Spinal cord (tissue), 10 donors: Measurements from ENCODE around the gene TSPAN16. TPM values are rescaled to one million over a fixed set of nuclear protein-coding genes. Genes with fewer than 3 reads are reported as not detected.
A peak's percentile ranks its signal among the peaks of the same experiment; 100 is the strongest.

Source experiments
- DNase-seq, 6 donors: peaks; one replicate each; pipeline versions ENCODE4 v3.0.0 to v3.0.0-alpha.2; 2013 to 2015; ENCODE audit warnings: low spot score in 6 of 6, low read depth in 4 of 6
- H3K27ac ChIP-seq: one replicate; pipeline ENCODE4 v1.5.1; 2013; ENCODE audit warnings: low read depth, low read length, control low read depth
- H3K27me3 ChIP-seq: one replicate; pipeline ENCODE4 v1.6.1; 2013; ENCODE audit warnings: low read length; ENCODE audit not compliant: control insufficient read depth, insufficient read depth
- H3K36me3 ChIP-seq: one replicate; pipeline ENCODE4 v1.6.1; 2013; ENCODE audit warnings: low read length; ENCODE audit not compliant: control insufficient read depth, insufficient read depth
- H3K4me1 ChIP-seq: one replicate; pipeline ENCODE4 v1.6.1; 2013; ENCODE audit warnings: low read length; ENCODE audit not compliant: control insufficient read depth, insufficient read depth
- H3K4me3 ChIP-seq: one replicate; pipeline ENCODE4 v1.5.1; 2013; ENCODE audit warnings: low read depth, low read length, control low read depth
- H3K9me3 ChIP-seq: one replicate; pipeline ENCODE4 v1.6.1; 2013; ENCODE audit warnings: low read length; ENCODE audit not compliant: control insufficient read depth, insufficient read depth
- WGBS: methylation state at CpG from one replicate; pipeline ENCODE4 v1.1.5; 2013; ENCODE audit warnings: missing lambda C conversion rate; ENCODE audit not compliant: insufficient coverage; 5-methylcytosine and 5-hydroxymethylcytosine counted together
- polyA plus RNA-seq, 2 donors: library from polyadenylated mRNA; unstranded; fragments of 120-200 nt; gene quantifications; one replicate each; pipeline ENCODE4 v1.2.1, GENCODE V29; 2013; ENCODE audit not compliant: insufficient read length in 2 of 2
- total RNA-seq, 2 donors: library from RNA; depleted of rRNA in 1 of 2; stranded (reverse); fragments of 120-200 nt in 1 of 2; fragments of >200 nt in 1 of 2; gene quantifications; one replicate each; pipeline versions ENCODE4 v1.2.3 to v1.2.4, GENCODE V29; 2013 to 2014
- donor health status: healthy.

TSPAN16 gene
- total and polyA plus RNA-seq, 4 donors = 0.36 TPM; not detected in 3

- Histone ChIP-seq H3K9me3 (no peaks in the 10 kb centered on the region), H3K27ac (no peak overlapping the region), H3K36me3 (no peaks in the 10 kb centered on the region), H3K27me3 (peaks cover 2% of the 10 kb centered on the region), H3K4me3 (no peak overlapping the region), H3K4me1 (peaks cover 7% of the 10 kb centered on the region)
- 91% methylated on average over 9 of the region's 10 CpGs for WGBS
- no peak for DNase-seq
Observed at GRCh38 chr19:11267316-11268085, 28.5 kb upstream of the TSPAN16 start.

DNA sequence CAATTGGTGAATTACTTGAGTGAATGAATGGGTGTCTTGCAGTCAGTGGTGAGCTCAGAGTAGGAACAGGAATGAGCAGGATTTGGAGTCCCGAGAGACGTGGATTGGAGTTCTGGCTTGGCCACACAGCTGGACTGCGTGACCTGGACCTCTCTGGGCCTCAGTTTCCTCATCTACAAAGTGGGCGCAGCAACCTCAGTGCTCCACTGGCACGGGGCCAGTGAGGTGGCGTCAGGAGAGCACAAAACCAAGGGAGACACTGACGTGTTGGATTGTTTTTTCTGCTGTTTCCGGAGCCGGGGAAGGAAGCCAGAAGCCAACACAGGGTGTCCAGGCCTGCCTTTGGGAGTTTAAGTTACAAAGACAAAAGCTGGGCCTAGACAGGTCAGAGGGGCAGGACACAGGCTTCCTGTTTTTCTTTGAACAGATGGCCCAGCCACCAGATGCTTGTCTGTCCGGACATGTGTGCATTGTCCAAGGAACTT lies 27.1 kb upstream of the TSPAN16 start:
- no peaks in the 10 kb centered on the region for H3K36me3 ChIP-seq
- H3K27me3 ChIP-seq = no peaks in the 10 kb centered on the region
- peak overlapping the region; percentile 80 for H3K27ac ChIP-seq
- WGBS = 54% methylated on average over 8 of the region's 10 CpGs
- no peak overlapping the region for H3K4me3 ChIP-seq
- DNase-seq = peak in 1 of 6 donors; percentile 72
- H3K4me1 ChIP-seq = peaks cover 3% of the 10 kb centered on the region
- no peaks in the 10 kb centered on the region for H3K9me3 ChIP-seq

- DNase-seq = no peak
- Histone ChIP-seq H3K36me3 (no peaks in the 10 kb centered on the region), H3K27ac (peak overlapping the region; percentile 80), H3K9me3 (no peaks in the 10 kb centered on the region), H3K27me3 (no peaks in the 10 kb centered on the region), H3K4me3 (no peak overlapping the region), H3K4me1 (peaks cover under 1% of the 10 kb centered on the region)
- 79% methylated on average over 3 of the region's 7 CpGs for WGBS
Observed at GRCh38 chr19:11269408-11269807, 26.6 kb upstream of the TSPAN16 start.

DNA sequence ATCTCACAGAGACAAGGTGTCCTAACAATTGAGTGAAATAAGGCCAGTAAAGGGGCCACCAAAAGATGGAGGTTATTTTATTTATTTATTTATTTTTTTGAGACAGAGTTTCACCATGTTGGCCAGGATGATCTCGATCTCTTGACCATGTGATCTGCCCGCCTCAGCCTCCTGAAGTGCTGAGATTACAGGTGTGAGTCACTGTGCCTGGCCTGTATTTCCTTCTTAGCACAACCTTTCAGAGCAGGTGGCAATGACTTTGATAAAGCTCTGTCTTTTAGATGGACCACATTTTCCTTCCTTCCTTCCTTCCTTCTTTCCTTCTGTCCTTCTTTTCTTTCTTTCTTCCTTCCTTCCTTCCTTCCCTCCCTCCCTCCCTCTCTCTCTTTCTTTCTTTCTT lies 22.7 kb upstream of the TSPAN16 start:
- no peaks in the 10 kb centered on the region for H3K27me3 ChIP-seq
- H3K9me3 ChIP-seq = no peaks in the 10 kb centered on the region
- no peak overlapping the region for H3K4me3 ChIP-seq
- no peaks in the 10 kb centered on the region for H3K36me3 ChIP-seq
- no peak for DNase-seq
- WGBS = 100% methylated on average over 2 of the region's 2 CpGs
- H3K4me1 ChIP-seq = peaks cover 3% of the 10 kb centered on the region
- H3K27ac ChIP-seq = no peak overlapping the region

- 86% methylated on average over 1 of the region's 5 CpGs for WGBS
- no peak for DNase-seq
- H3K4me1 ChIP-seq = peaks cover 3% of the 10 kb centered on the region
- no peak overlapping the region for H3K27ac ChIP-seq
- no peak overlapping the region for H3K4me3 ChIP-seq
- no peaks in the 10 kb centered on the region for H3K36me3 ChIP-seq
- no peaks in the 10 kb centered on the region for H3K27me3 ChIP-seq
- no peaks in the 10 kb centered on the region for H3K9me3 ChIP-seq
Observed at GRCh38 chr19:11273989-11274388, 22.0 kb upstream of the TSPAN16 start.

- no CpG with 5 or more reads among the region's 4 CpGs for WGBS
- no peaks in the 10 kb centered on the region for H3K27me3 ChIP-seq
- peaks cover 3% of the 10 kb centered on the region for H3K4me1 ChIP-seq
- DNase-seq = no peak
- peaks cover 2% of the 10 kb centered on the region for H3K9me3 ChIP-seq
- H3K4me3 ChIP-seq = no peak overlapping the region
- H3K27ac ChIP-seq = no peak overlapping the region
- H3K36me3 ChIP-seq = no peaks in the 10 kb centered on the region
Observed at GRCh38 chr19:11274533-11275086, 21.4 kb upstream of the TSPAN16 start.

DNA sequence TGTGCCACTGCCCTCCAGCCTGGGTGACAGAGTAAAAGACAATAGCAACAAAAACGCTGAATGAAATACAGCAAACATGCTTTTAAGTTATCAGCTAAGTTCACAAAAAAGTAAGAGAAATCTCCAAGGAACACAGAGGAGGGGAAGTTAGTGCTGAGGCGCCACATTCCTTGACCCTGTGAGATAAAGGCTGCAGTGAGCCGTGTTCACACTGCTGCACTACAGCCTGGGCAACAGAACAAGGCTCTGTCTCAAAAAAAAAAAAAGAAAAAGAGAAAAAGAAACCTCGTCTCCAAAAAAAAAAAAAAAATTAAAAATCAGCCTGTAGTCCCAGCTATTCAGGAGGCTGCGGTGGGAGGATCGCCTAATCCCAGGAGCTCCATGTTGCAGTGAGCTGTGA lies 17.3 kb upstream of the TSPAN16 start:
- H3K27ac ChIP-seq = no peak overlapping the region
- WGBS = no CpG with 5 or more reads among the region's 6 CpGs

GRCh38 chr19:11279505-11280236 lies 16.3 kb upstream of the TSPAN16 start:
- no peak overlapping the region for H3K4me3 ChIP-seq
- H3K27me3 ChIP-seq = no peaks in the 10 kb centered on the region
- H3K4me1 ChIP-seq = peaks cover 3% of the 10 kb centered on the region
- H3K36me3 ChIP-seq = no peaks in the 10 kb centered on the region
- 71% methylated on average over 2 of the region's 5 CpGs for WGBS
- DNase-seq = peak in 1 of 6 donors; percentile 31
- no peak overlapping the region for H3K27ac ChIP-seq
- peaks cover 2% of the 10 kb centered on the region for H3K9me3 ChIP-seq

More for the DNA sequence above, 17.3 kb upstream of the TSPAN16 start:
- Histone ChIP-seq H3K27me3 (no peaks in the 10 kb centered on the region), H3K4me3 (no peak overlapping the region), H3K9me3 (peaks cover 2% of the 10 kb centered on the region), H3K36me3 (no peaks in the 10 kb centered on the region), H3K4me1 (peaks cover 3% of the 10 kb centered on the region)
- DNase-seq = no peak

DNA sequence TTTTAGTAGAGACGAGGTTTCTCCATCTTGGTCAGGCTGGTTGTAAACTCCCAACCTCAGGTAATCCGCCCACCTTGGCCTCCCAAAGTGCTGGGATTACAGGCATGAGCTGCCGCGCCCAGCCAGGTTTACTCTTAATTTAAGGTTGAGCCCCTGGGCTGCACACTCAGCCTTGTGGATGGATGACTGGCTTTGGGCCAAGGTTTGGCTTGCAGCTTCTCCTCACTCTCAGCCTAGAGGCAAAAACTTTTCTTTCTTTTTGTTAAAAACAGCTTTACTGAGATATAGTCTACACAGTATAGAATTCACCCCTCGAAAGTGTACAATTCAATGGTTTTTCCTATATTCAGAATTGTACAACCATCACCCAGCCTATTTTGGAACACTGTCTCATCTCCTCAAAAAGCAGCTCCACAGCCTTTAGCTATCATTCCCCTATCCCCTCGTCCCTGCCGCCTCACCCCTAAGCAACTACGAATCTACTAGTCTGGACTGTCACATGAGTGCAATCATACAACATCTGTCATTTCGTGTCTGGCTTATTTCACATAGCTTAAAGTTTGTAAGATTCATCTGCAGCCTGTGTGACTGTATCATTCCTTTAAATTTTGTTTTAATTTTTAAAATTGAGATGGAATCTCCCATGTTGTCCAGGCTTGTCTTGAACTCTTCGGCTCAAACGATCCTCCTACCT lies 14.5 kb upstream of the TSPAN16 start:
- Histone ChIP-seq H3K36me3 (no peaks in the 10 kb centered on the region), H3K27ac (no peak overlapping the region), H3K4me1 (no peaks in the 10 kb centered on the region), H3K27me3 (no peaks in the 10 kb centered on the region), H3K4me3 (no peak overlapping the region), H3K9me3 (peaks cover 2% of the 10 kb centered on the region)
- WGBS = 87% methylated on average over 8 of the region's 11 CpGs
- no peak for DNase-seq
